NCI-H1417 (cell line): ENCODE data around the gene AK9.
A peak's percentile ranks its signal among the peaks of the same experiment; 100 is the strongest.

ENCODE experiments used
- DNase-seq, 3 experiments: peaks; one replicate each; lab custom pipeline; 2025; lab: John Stamatoyannopoulos, UW

The AK9 gene

GRCh38 chr6:109513571-109514071 is 177.4 kb downstream of the AK9 start:
- no peak for DNase-seq

GRCh38 chr6:109512271-109512817 is 178.7 kb downstream of the AK9 start:
- no peak for DNase-seq

- DNase-seq = no peak
Measured at GRCh38 chr6:109511832-109512231, 179.2 kb downstream of the AK9 start.

GRCh38 chr6:109510358-109510757 is 180.6 kb downstream of the AK9 start:
- no peak for DNase-seq

- no peak for DNase-seq
Measured at GRCh38 chr6:109508166-109508860, 182.7 kb downstream of the AK9 start.

- DNase-seq = no peak
Measured at GRCh38 chr6:109507490-109508072, 183.4 kb downstream of the AK9 start.

GRCh38 chr6:109506841-109507240 is 184.2 kb downstream of the AK9 start:
- DNase-seq = no peak

- DNase-seq = no peak
Measured at GRCh38 chr6:109506314-109506713, 184.7 kb downstream of the AK9 start.

- DNase-seq = peak in 2 of 3 experiments; percentile 40 to 68
Measured at GRCh38 chr6:109503327-109504224, 187.4 kb downstream of the AK9 start.

- DNase-seq = no peak
Measured at GRCh38 chr6:109498936-109499335, 192.1 kb downstream of the AK9 start.

- peak in 2 of 3 experiments; percentile 38 to 73 for DNase-seq
Measured at GRCh38 chr6:109498052-109498451, 192.9 kb downstream of the AK9 start.

GRCh38 chr6:109496036-109496772 is 194.8 kb downstream of the AK9 start:
- no peak for DNase-seq

GRCh38 chr6:109493865-109494264 is 197.1 kb downstream of the AK9 start:
- DNase-seq = no peak

- DNase-seq = peak in 1 of 3 experiments; percentile 52
Measured at GRCh38 chr6:109491207-109491938, 199.6 kb downstream of the AK9 start.

GRCh38 chr6:109490713-109491112 is 200.3 kb downstream of the AK9 start:
- DNase-seq = no peak

GRCh38 chr6:109488001-109488400 is 203.0 kb downstream of the AK9 start:
- no peak for DNase-seq

- peak in 1 of 3 experiments; percentile 3 for DNase-seq
Measured at GRCh38 chr6:109486068-109486467, 204.9 kb downstream of the AK9 start.

GRCh38 chr6:109485266-109485935 is 205.6 kb downstream of the AK9 start:
- DNase-seq = no peak

- DNase-seq = peak in 1 of 3 experiments; percentile 26
Measured at GRCh38 chr6:109484122-109484521, 206.9 kb downstream of the AK9 start.

GRCh38 chr6:109483735-109484057 is 207.3 kb downstream of the AK9 start:
- DNase-seq = no peak
